Stimulated activated CD8-positive, alpha-beta memory T cell treated with anti-CD3 and anti-CD28 coated beads, Interleukin-12 subunit alpha, Interleukin-12 subunit beta, amount 100 ng/mL, for 4 hours (primary cell): ENCODE results near the gene LRRC75B.
"Not testable (repeated sequence)": the region's sequence is repeated elsewhere in the genome, so short reads cannot be mapped to it uniquely, and the experiment has no call there.

Experiments
- DNase-seq: peaks from one replicate; pipeline ENCODE4 v3.0.0-alpha.2; 2020; ENCODE audit warnings: low read depth

The LRRC75B gene

GRCh38 chr22:24602105-24602749 is 9.4 kb upstream of the LRRC75B start:
- DNase-seq = not testable (repeated sequence)

- DNase-seq = no peak
Observed at GRCh38 chr22:24601217-24602104, 8.6 kb upstream of the LRRC75B start.

- DNase-seq = not testable (repeated sequence)
Observed at GRCh38 chr22:24599958-24600715, 7.3 kb upstream of the LRRC75B start.

GRCh38 chr22:24599514-24599913 is 6.6 kb upstream of the LRRC75B start:
- DNase-seq = no peak

- DNase-seq = not testable (repeated sequence)
Observed at GRCh38 chr22:24597076-24597475, 4.2 kb upstream of the LRRC75B start.

- DNase-seq = no peak
Observed at GRCh38 chr22:24595863-24596262, 3.0 kb upstream of the LRRC75B start.

GRCh38 chr22:24595228-24595627 is 2.4 kb upstream of the LRRC75B start:
- DNase-seq = no peak

GRCh38 chr22:24594569-24595120 is 1.8 kb upstream of the LRRC75B start:
- DNase-seq = no peak

- no peak for DNase-seq
Observed at GRCh38 chr22:24593836-24594568, 1.1 kb upstream of the LRRC75B start.

- DNase-seq = not testable (repeated sequence)
Observed at GRCh38 chr22:24593559-24593835, 624 bp upstream of the LRRC75B start.

- no peak for DNase-seq
Observed at GRCh38 chr22:24592058-24592850, 619 bp downstream of the LRRC75B start.

GRCh38 chr22:24591286-24591830 is 1.5 kb downstream of the LRRC75B start:
- no peak for DNase-seq

GRCh38 chr22:24590596-24591173 is 2.2 kb downstream of the LRRC75B start:
- DNase-seq = no peak

GRCh38 chr22:24589518-24590030 is 3.3 kb downstream of the LRRC75B start:
- no peak for DNase-seq

- no peak for DNase-seq
Observed at GRCh38 chr22:24588757-24589481, 4.0 kb downstream of the LRRC75B start.

- no peak for DNase-seq
Observed at GRCh38 chr22:24588381-24588756, 4.5 kb downstream of the LRRC75B start.

GRCh38 chr22:24587948-24588347 is 4.9 kb downstream of the LRRC75B start:
- no peak for DNase-seq

GRCh38 chr22:24587251-24587650 is 5.6 kb downstream of the LRRC75B start:
- DNase-seq = no peak

- no peak for DNase-seq
Observed at GRCh38 chr22:24585927-24586546, 6.8 kb downstream of the LRRC75B start.
